ENCODE results near the gene FBRS. TPM values are rescaled to one million over a fixed set of nuclear protein-coding genes. Genes with fewer than 3 reads are reported as not detected.
A peak's percentile ranks its signal among the peaks of the same experiment; 100 is the strongest.

FBRS gene
- total and polyA plus RNA-seq, 2 of the 8 experiments (the other 6 are each of a cell fraction or from before 2014, with no cell fraction given), result 2.4 to 13.9 TPM

DNA sequence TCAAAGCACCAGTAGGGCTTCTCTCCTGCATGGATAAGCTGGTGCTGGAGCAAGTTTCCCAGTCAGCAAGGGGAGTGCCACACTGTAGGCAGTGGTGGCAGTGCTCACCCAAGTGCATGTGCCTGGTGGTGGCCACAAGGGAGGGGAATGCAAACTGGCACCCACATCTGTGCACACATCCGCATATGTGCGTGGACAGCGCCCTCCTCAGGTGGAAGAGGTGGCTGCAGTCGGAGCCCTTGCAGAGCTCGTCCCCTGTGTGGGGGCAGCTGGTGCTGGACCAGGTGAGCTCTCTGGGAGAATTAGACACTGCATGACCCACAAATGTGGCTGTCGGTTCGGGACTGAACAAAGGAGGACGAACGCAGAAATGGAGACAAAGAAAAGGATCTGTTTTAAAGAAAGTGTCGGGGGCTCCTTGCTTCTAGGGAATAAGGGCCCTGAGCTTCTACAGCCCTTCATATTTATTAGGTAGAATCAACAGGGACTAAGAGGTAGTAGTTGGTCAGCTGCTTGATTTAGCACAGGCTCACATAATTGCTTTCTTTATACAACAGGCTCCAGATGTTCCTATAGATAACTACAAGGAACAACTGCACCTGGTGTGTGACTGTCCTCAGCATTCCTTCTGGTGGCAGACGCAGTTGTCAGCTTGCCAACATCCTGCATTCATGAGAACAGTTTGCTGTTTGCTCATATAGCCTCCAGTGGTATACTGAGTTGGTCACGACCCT, 42.7 kb upstream of the FBRS start (continued):
- TF ChIP-seq, protein P1, sequence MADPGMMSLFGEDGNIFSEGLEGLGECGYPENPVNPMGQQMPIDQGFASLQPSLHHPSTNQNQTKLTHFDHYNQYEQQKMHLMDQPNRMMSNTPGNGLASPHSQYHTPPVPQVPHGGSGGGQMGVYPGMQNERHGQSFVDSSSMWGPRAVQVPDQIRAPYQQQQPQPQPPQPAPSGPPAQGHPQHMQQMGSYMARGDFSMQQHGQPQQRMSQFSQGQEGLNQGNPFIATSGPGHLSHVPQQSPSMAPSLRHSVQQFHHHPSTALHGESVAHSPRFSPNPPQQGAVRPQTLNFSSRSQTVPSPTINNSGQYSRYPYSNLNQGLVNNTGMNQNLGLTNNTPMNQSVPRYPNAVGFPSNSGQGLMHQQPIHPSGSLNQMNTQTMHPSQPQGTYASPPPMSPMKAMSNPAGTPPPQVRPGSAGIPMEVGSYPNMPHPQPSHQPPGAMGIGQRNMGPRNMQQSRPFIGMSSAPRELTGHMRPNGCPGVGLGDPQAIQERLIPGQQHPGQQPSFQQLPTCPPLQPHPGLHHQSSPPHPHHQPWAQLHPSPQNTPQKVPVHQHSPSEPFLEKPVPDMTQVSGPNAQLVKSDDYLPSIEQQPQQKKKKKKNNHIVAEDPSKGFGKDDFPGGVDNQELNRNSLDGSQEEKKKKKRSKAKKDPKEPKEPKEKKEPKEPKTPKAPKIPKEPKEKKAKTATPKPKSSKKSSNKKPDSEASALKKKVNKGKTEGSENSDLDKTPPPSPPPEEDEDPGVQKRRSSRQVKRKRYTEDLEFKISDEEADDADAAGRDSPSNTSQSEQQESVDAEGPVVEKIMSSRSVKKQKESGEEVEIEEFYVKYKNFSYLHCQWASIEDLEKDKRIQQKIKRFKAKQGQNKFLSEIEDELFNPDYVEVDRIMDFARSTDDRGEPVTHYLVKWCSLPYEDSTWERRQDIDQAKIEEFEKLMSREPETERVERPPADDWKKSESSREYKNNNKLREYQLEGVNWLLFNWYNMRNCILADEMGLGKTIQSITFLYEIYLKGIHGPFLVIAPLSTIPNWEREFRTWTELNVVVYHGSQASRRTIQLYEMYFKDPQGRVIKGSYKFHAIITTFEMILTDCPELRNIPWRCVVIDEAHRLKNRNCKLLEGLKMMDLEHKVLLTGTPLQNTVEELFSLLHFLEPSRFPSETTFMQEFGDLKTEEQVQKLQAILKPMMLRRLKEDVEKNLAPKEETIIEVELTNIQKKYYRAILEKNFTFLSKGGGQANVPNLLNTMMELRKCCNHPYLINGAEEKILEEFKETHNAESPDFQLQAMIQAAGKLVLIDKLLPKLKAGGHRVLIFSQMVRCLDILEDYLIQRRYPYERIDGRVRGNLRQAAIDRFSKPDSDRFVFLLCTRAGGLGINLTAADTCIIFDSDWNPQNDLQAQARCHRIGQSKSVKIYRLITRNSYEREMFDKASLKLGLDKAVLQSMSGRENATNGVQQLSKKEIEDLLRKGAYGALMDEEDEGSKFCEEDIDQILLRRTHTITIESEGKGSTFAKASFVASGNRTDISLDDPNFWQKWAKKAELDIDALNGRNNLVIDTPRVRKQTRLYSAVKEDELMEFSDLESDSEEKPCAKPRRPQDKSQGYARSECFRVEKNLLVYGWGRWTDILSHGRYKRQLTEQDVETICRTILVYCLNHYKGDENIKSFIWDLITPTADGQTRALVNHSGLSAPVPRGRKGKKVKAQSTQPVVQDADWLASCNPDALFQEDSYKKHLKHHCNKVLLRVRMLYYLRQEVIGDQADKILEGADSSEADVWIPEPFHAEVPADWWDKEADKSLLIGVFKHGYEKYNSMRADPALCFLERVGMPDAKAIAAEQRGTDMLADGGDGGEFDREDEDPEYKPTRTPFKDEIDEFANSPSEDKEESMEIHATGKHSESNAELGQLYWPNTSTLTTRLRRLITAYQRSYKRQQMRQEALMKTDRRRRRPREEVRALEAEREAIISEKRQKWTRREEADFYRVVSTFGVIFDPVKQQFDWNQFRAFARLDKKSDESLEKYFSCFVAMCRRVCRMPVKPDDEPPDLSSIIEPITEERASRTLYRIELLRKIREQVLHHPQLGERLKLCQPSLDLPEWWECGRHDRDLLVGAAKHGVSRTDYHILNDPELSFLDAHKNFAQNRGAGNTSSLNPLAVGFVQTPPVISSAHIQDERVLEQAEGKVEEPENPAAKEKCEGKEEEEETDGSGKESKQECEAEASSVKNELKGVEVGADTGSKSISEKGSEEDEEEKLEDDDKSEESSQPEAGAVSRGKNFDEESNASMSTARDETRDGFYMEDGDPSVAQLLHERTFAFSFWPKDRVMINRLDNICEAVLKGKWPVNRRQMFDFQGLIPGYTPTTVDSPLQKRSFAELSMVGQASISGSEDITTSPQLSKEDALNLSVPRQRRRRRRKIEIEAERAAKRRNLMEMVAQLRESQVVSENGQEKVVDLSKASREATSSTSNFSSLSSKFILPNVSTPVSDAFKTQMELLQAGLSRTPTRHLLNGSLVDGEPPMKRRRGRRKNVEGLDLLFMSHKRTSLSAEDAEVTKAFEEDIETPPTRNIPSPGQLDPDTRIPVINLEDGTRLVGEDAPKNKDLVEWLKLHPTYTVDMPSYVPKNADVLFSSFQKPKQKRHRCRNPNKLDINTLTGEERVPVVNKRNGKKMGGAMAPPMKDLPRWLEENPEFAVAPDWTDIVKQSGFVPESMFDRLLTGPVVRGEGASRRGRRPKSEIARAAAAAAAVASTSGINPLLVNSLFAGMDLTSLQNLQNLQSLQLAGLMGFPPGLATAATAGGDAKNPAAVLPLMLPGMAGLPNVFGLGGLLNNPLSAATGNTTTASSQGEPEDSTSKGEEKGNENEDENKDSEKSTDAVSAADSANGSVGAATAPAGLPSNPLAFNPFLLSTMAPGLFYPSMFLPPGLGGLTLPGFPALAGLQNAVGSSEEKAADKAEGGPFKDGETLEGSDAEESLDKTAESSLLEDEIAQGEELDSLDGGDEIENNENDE (IDR thresholded peaks at IDR 0.05; ENCODE audit: insufficient replicate concordance, low read length), result no peak
- TF ChIP-seq BRCA1 (IDR thresholded peaks at IDR 0.05; ENCODE audit: low read depth, low read length), result 0 out of 2 replicates have a peak, but pooled peaks have one; percentile 13
- peak in 1 of 2 experiments; percentile 79; a peak in 1 of 4 replicates for TF ChIP-seq SIN3A (conservative IDR thresholded peaks at IDR 0.05 in 1 of 2, IDR thresholded peaks at IDR 0.05 in 1 of 2; ENCODE audit: low read depth in 1 of 2, low read length in 2 of 2)
- peak; percentile 82 for TF ChIP-seq CTBP2 (IDR thresholded peaks at IDR 0.05; ENCODE audit: borderline replicate concordance, insufficient read depth, insufficient read length, low read length)
- TF ChIP-seq JUN (IDR thresholded peaks at IDR 0.05; ENCODE audit: low read depth, low read length), result no peak
- TF ChIP-seq JUND (IDR thresholded peaks at IDR 0.05; ENCODE audit: low read length), result no peak
- no peak for TF ChIP-seq SAP30 (IDR thresholded peaks at IDR 0.05; ENCODE audit: insufficient read depth, insufficient replicate concordance, low read length)
- peak; percentile 63 for TF ChIP-seq CREB1 (IDR thresholded peaks at IDR 0.05)
- peak; percentile 43; the same call in 1 of the 2 replicates for TF ChIP-seq GABPA (IDR thresholded peaks at IDR 0.05; ENCODE audit: borderline replicate concordance, insufficient read depth, low read length)
- TF ChIP-seq YY1 (IDR thresholded peaks at IDR 0.05; ENCODE audit: low read depth, low read length), result peak; percentile 73
